ENCODE results near the gene MICAL3. TPM values are rescaled to one million over a fixed set of nuclear protein-coding genes. Genes with fewer than 3 reads are reported as not detected.

The MICAL3 gene
- total and polyA plus RNA-seq, 9 of the 15 experiments (the other 6 are each of a cell fraction or from before 2014, with no cell fraction given): 0.53 to 32.1 (median 12.3) TPM

GRCh38 chr22:17980638-17981051 lies 43.7 kb downstream of the MICAL3 start (continued):
- TF ChIP-seq, protein P1, sequence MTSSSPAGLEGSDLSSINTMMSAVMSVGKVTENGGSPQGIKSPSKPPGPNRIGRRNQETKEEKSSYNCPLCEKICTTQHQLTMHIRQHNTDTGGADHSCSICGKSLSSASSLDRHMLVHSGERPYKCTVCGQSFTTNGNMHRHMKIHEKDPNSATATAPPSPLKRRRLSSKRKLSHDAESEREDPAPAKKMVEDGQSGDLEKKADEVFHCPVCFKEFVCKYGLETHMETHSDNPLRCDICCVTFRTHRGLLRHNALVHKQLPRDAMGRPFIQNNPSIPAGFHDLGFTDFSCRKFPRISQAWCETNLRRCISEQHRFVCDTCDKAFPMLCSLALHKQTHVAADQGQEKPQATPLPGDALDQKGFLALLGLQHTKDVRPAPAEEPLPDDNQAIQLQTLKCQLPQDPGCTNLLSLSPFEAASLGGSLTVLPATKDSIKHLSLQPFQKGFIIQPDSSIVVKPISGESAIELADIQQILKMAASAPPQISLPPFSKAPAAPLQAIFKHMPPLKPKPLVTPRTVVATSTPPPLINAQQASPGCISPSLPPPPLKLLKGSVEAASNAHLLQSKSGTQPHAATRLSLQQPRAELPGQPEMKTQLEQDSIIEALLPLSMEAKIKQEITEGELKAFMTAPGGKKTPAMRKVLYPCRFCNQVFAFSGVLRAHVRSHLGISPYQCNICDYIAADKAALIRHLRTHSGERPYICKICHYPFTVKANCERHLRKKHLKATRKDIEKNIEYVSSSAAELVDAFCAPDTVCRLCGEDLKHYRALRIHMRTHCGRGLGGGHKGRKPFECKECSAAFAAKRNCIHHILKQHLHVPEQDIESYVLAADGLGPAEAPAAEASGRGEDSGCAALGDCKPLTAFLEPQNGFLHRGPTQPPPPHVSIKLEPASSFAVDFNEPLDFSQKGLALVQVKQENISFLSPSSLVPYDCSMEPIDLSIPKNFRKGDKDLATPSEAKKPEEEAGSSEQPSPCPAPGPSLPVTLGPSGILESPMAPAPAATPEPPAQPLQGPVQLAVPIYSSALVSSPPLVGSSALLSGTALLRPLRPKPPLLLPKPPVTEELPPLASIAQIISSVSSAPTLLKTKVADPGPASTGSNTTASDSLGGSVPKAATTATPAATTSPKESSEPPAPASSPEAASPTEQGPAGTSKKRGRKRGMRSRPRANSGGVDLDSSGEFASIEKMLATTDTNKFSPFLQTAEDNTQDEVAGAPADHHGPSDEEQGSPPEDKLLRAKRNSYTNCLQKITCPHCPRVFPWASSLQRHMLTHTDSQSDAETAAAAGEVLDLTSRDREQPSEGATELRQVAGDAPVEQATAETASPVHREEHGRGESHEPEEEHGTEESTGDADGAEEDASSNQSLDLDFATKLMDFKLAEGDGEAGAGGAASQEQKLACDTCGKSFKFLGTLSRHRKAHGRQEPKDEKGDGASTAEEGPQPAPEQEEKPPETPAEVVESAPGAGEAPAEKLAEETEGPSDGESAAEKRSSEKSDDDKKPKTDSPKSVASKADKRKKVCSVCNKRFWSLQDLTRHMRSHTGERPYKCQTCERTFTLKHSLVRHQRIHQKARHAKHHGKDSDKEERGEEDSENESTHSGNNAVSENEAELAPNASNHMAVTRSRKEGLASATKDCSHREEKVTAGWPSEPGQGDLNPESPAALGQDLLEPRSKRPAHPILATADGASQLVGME (CRISPR knock-in tag; IDR thresholded peaks at IDR 0.05): 0 out of 2 replicates have a peak, but pooled peaks have one; percentile 57
- TF ChIP-seq HINFP (tag; conservative IDR thresholded peaks at IDR 0.05; ENCODE audit: low read depth) (no peak), NFE2 (IDR thresholded peaks at IDR 0.05; ENCODE audit: low read depth) (peak; percentile 81), RFX1 (IDR thresholded peaks at IDR 0.05) (no peak), ZNF444 (CRISPR knock-in tag; IDR thresholded peaks at IDR 0.05) (no peak), MECOM (CRISPR knock-in tag; IDR thresholded peaks at IDR 0.05) (peak; percentile 97), TBL1XR1 (IDR thresholded peaks at IDR 0.05; ENCODE audit: low read length in 2 of 2) (peak; percentile 83 to 96), ZBED1 (IDR thresholded peaks at IDR 0.05) (peak; percentile 87; the same call in 1 of the 2 replicates), TBP (optimal IDR thresholded peaks at IDR 0.05; ENCODE audit: low read depth, low read length) (no peak), PRPF4 (IDR thresholded peaks at IDR 0.05; ENCODE audit: insufficient read depth, low read depth, low read length, poor library complexity, severe bottlenecking) (no peak), RBFOX2 (IDR thresholded peaks at IDR 0.05; ENCODE audit: low read depth, low read length) (no peak)
- TF ChIP-seq, protein P2, sequence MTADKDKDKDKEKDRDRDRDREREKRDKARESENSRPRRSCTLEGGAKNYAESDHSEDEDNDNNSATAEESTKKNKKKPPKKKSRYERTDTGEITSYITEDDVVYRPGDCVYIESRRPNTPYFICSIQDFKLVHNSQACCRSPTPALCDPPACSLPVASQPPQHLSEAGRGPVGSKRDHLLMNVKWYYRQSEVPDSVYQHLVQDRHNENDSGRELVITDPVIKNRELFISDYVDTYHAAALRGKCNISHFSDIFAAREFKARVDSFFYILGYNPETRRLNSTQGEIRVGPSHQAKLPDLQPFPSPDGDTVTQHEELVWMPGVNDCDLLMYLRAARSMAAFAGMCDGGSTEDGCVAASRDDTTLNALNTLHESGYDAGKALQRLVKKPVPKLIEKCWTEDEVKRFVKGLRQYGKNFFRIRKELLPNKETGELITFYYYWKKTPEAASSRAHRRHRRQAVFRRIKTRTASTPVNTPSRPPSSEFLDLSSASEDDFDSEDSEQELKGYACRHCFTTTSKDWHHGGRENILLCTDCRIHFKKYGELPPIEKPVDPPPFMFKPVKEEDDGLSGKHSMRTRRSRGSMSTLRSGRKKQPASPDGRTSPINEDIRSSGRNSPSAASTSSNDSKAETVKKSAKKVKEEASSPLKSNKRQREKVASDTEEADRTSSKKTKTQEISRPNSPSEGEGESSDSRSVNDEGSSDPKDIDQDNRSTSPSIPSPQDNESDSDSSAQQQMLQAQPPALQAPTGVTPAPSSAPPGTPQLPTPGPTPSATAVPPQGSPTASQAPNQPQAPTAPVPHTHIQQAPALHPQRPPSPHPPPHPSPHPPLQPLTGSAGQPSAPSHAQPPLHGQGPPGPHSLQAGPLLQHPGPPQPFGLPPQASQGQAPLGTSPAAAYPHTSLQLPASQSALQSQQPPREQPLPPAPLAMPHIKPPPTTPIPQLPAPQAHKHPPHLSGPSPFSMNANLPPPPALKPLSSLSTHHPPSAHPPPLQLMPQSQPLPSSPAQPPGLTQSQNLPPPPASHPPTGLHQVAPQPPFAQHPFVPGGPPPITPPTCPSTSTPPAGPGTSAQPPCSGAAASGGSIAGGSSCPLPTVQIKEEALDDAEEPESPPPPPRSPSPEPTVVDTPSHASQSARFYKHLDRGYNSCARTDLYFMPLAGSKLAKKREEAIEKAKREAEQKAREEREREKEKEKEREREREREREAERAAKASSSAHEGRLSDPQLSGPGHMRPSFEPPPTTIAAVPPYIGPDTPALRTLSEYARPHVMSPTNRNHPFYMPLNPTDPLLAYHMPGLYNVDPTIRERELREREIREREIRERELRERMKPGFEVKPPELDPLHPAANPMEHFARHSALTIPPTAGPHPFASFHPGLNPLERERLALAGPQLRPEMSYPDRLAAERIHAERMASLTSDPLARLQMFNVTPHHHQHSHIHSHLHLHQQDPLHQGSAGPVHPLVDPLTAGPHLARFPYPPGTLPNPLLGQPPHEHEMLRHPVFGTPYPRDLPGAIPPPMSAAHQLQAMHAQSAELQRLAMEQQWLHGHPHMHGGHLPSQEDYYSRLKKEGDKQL (CRISPR knock-in tag; IDR thresholded peaks at IDR 0.05; ENCODE audit: borderline replicate concordance): no peak
- TF ChIP-seq, protein P3, sequence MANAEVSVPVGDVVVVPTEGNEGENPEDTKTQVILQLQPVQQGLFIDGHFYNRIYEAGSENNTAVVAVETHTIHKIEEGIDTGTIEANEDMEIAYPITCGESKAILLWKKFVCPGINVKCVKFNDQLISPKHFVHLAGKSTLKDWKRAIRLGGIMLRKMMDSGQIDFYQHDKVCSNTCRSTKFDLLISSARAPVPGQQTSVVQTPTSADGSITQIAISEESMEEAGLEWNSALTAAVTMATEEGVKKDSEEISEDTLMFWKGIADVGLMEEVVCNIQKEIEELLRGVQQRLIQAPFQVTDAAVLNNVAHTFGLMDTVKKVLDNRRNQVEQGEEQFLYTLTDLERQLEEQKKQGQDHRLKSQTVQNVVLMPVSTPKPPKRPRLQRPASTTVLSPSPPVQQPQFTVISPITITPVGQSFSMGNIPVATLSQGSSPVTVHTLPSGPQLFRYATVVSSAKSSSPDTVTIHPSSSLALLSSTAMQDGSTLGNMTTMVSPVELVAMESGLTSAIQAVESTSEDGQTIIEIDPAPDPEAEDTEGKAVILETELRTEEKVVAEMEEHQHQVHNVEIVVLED (CRISPR knock-in tag; IDR thresholded peaks at IDR 0.05): no peak

Data from K562 (cell line).